OCI-LY1 (cell line): ENCODE measurements around the gene DUS3L.

Experiments used
- CTCF ChIP-seq: fragments of 200-600 bp; sonication (generic), shearing (Covaris generic); IDR thresholded peaks from 2 replicates; pipeline ENCODE4 v1.5.1; 2017; ENCODE audit warnings: mild to moderate bottlenecking, antibody characterized with exemption, low read length, moderate library complexity, mixed read lengths
- EZH2 ChIP-seq: fragments of 200-600 bp; sonication (generic), shearing (Covaris generic); IDR thresholded peaks from 2 replicates; pipeline ENCODE4 v1.8.0; 2017; ENCODE audit warnings: borderline replicate concordance, mixed run types, mild to moderate bottlenecking, antibody characterized with exemption, low read length, moderate library complexity, mixed read lengths

GRCh38 chr19:5788422-5788821, 2.5 kb downstream of the DUS3L start:
- no peak for TF ChIP-seq CTCF
- no peak for TF ChIP-seq EZH2
